Lower leg skin (tissue), 4 donors: Measurements from ENCODE around the gene SLC1A7. TPM values are rescaled to one million over a fixed set of nuclear protein-coding genes. Genes with fewer than 3 reads are reported as not detected.

Experiments
- DNase-seq, 2 donors: peaks; one replicate each; pipeline ENCODE4 v3.0.0-alpha.2; 2019; ENCODE audit warnings: low spot score in 2 of 2
- H3K4me3 ChIP-seq: fragments of 200-600 bp; sonication (generic); 2 replicates; pipeline ENCODE4 v1.5.1; 2017; ENCODE audit warnings: mild to moderate bottlenecking, low read depth; ENCODE audit not compliant: poor library complexity, severe bottlenecking
- POLR2A ChIP-seq, 2 donors: fragments of 450-650 bp; IDR thresholded peaks; one replicate each; pipeline ENCODE4 v1.6.1; 2016 to 2017; ENCODE audit warnings: antibody characterized with exemption in 2 of 2, mild to moderate bottlenecking in 1 of 2, moderate library complexity in 1 of 2
- WGBS, 2 donors: methylation state at CpG; one replicate each; pipeline ENCODE4 v1.1.5; 2018; 5-methylcytosine and 5-hydroxymethylcytosine counted together
- intact Hi-C: fragments of 100-400 bp; cut with DNase I; formaldehyde crosslinking; loops from one replicate; pipeline ENCODE4 v1.15.0; 2023; ENCODE audit warnings: low total_unique reads
- total RNA-seq, 4 donors: library from RNA; depleted of rRNA; stranded (reverse); fragments of >200 nt; gene quantifications; one replicate each; pipeline ENCODE4 v1.1.0, GENCODE V29; 2016
- TF ChIP-seq, protein P1 (sequence below), 3 donors: fragments of 450-650 bp; IDR thresholded peaks; one replicate each; pipeline ENCODE4 v1.5.1; 2016; ENCODE audit warnings: antibody characterized with exemption in 3 of 3, mild to moderate bottlenecking in 3 of 3, moderate library complexity in 2 of 3

The SLC1A7 gene
- total RNA-seq, 4 donors from 2014 or later, result not detected

DNA sequence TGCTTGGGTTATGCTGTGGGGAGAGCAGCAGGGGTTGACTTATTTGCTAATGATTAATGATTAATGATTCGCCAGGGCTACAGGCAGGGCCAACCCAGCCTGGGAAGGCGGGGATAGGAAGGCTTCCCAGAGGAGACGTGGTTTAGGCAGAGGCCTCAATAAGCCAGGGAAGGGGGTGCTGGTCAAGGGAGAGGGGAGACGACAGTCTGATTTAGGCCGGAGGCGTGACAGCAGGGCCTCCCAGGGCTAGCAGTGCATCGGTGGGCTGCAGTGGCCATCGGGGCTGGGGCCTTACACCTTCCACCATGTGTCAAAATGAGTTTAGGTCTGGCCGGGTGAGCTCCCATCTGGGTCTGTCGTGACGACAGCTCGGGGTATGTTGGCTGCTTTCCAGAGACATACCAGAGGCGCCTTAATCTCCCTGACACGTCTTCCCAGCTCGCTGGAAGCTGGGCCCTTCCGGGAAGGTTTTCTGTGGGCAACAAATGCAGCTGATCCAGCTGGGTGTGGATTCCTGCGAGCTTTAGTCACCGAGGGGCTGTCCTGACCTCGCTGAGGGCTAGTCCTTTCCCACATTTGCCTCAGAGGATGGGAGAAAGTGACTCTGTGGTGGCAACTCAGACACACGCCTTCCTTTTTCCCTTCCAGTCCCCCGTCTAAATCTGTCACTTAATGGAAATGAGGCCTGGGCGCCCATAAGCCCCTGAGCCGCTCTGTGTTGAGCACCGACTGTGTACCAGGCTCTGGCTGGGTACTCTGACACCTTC, 3.7 kb upstream of the SLC1A7 start:
- WGBS, 2 donors, result 45 to 48% methylated on average over 24 of the region's 24 CpGs
- TF ChIP-seq, protein P1, sequence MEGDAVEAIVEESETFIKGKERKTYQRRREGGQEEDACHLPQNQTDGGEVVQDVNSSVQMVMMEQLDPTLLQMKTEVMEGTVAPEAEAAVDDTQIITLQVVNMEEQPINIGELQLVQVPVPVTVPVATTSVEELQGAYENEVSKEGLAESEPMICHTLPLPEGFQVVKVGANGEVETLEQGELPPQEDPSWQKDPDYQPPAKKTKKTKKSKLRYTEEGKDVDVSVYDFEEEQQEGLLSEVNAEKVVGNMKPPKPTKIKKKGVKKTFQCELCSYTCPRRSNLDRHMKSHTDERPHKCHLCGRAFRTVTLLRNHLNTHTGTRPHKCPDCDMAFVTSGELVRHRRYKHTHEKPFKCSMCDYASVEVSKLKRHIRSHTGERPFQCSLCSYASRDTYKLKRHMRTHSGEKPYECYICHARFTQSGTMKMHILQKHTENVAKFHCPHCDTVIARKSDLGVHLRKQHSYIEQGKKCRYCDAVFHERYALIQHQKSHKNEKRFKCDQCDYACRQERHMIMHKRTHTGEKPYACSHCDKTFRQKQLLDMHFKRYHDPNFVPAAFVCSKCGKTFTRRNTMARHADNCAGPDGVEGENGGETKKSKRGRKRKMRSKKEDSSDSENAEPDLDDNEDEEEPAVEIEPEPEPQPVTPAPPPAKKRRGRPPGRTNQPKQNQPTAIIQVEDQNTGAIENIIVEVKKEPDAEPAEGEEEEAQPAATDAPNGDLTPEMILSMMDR (IDR thresholded peaks at IDR 0.05), result no peak
- no peak for TF ChIP-seq POLR2A (IDR thresholded peaks at IDR 0.05)
- H3K4me3 ChIP-seq, result no peak overlapping the region
- peak in 1 of 2 donors; percentile 87 for DNase-seq
- intact Hi-C loops, result no loop called here

DNA sequence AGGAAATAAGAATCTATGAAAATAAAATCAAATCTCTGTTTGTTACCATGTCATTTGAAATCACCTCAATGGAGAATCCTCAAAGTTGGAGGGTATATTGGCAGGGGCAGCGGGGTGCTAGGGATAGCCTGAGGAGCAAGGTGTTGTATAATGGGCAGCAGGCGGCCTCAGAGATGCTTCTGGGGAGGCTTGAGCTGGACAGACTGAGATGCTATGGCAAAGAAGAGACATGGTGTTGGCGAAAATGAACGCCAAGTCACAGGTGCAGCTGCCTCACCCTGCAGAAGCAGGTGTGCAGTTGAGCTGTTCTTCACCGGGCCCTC, 3.1 kb upstream of the SLC1A7 start:
- TF ChIP-seq POLR2A (IDR thresholded peaks at IDR 0.05), result no peak
- WGBS, 2 donors, result 58 to 85% methylated on average over 5 of the region's 5 CpGs
- peak in 1 of 2 donors; percentile 43 for DNase-seq
- intact Hi-C loops, result no loop called here
- no peak overlapping the region for H3K4me3 ChIP-seq

DNA sequence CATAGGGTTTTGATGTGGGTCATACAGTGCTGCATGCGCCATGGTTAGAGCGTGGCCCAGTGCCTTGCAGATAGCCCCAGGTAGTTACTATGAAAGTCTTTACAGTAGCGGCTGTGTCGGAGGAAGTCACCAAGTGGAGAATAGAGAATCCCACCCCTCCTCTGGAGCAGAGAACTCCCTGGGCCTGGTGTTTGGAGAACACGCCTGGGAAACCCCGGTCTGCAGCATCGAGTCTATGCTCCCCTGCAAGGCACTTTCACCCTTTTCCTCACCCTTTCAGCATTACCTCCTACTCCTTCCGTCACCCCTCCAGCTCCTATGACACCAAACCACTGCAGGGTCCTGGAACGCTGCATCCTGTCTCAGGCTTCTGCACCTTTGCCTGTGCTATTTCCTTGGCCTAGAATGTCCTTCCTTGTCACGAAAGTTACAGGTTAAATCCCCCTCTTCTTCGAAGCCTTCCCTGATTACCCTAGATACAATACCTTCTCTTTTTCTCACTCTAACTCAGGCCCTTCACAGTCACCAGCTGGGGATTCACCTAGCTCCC, 2.7 kb upstream of the SLC1A7 start:
- TF ChIP-seq, protein P1 (IDR thresholded peaks at IDR 0.05), result no peak
- no peak for TF ChIP-seq POLR2A (IDR thresholded peaks at IDR 0.05)
- no peak overlapping the region for H3K4me3 ChIP-seq
- DNase-seq, result peak in 1 of 2 donors; percentile 53
- WGBS, 2 donors, result 90 to 93% methylated on average over 11 of the region's 11 CpGs
- intact Hi-C loops, result no loop called here

DNA sequence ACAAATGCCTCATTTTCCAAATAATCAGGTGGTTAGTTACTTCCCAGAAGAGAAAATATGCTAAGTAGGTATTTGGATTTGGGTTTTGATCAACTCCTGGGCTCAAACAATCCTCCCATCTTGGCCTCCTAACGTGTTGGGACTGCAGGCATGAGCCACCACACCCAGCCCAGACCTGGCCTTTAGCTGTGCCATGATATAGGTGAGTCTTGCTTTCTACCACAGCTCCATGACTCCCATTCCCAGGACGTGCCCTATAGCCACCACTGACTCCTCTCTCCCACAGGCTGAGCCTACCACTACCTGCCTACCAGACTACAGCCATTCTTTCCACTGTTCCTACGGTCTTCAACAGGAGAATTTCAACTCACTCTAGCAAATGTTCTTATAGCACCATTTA, 1.8 kb upstream of the SLC1A7 start:
- intact Hi-C loops, result no loop called here
- 60 to 62% methylated on average over 3 of the region's 3 CpGs for WGBS, 2 donors
- DNase-seq, result peak in 1 of 2 donors; percentile 4
- H3K4me3 ChIP-seq, result no peak overlapping the region
- TF ChIP-seq, protein P1 (IDR thresholded peaks at IDR 0.05), result no peak
- no peak for TF ChIP-seq POLR2A (IDR thresholded peaks at IDR 0.05)

DNA sequence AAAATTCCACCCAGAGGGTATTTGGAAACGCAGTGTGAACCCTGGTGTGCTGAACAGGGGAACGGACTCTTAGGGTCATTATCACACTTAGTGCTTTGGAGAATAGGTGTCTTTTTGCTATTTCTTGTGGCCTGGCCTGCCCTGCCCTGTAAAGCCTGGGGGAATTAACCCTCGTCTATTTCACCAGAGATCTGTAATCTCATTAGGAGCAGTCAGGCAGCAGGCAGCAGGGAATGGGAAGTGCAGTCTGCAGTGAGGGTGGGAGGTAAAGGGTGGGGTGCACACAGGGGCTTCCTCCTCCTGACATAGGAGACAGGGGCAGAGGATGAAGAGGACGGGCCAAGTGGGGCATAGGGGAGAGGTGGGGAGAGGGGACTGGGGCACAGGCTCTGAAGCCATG, 1.1 kb upstream of the SLC1A7 start:
- peak in 1 of 2 donors; percentile 31 for DNase-seq
- intact Hi-C loops, result no loop called here
- H3K4me3 ChIP-seq, result no peak overlapping the region
- WGBS, 2 donors, result 71 to 88% methylated on average over 4 of the region's 4 CpGs
- TF ChIP-seq, protein P1 (IDR thresholded peaks at IDR 0.05), result no peak
- TF ChIP-seq POLR2A (IDR thresholded peaks at IDR 0.05), result no peak

DNA sequence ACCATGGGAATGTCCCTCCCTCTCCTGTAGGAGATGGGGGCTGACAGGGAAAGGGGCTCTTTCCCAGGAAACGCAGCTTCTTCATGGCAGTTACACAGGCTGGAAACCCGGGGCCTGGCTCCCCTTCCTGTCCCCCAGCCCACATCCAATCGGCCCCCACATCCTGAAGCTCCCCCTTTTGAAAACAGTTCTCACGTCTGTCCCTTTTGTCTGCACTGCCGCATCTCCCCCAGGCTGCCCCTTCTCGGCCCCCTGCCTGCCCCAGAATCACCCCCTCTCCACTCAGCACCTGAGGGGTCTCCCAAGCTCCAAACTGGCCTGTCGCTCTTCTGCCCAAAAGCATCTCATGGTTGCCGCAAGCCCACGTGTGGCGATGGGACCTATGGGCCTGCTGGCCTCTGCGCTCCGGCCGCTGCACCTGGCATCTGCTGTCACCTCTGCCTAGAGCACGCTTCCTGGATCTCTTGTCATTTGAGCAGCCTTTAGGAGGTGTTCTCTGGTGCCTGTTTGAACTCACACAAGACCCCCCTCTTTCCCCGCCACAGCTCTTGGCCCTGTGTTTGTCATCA, 867 bp downstream of the SLC1A7 start:
- DNase-seq, result peak in 1 of 2 donors; percentile 67
- intact Hi-C loops, result no loop called here
- no peak for TF ChIP-seq POLR2A (IDR thresholded peaks at IDR 0.05)
- TF ChIP-seq, protein P1 (IDR thresholded peaks at IDR 0.05), result no peak
- 86 to 91% methylated on average over 14 of the region's 15 CpGs for WGBS, 2 donors
- H3K4me3 ChIP-seq, result no peak overlapping the region
